ENCODE measurements around the gene LIX1.
A peak's percentile ranks its signal among the peaks of the same experiment; 100 is the strongest.

LIX1 gene

DNA sequence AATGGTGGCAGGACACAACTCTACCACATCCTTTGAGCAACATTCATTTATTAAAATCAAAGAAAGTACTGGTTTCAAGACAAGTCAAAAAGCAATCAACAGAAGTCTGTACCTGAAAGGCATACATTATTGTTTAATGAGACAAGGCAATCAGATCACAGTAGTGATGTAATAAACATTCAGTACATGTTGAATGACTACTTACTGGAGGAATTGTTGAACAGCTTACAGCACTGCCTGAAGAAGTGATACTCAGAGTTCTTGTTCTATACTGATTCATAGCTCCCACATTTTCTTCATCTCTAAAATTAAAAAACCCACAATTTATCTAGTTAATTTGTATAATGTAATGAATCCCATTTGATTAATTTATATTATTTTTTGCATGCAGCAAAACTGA, 22.4 kb upstream of the LIX1 start:
- no peak overlapping the region for H3K4me3 ChIP-seq (ENCODE audit: low read depth, low read length)
- TF ChIP-seq, protein P1, sequence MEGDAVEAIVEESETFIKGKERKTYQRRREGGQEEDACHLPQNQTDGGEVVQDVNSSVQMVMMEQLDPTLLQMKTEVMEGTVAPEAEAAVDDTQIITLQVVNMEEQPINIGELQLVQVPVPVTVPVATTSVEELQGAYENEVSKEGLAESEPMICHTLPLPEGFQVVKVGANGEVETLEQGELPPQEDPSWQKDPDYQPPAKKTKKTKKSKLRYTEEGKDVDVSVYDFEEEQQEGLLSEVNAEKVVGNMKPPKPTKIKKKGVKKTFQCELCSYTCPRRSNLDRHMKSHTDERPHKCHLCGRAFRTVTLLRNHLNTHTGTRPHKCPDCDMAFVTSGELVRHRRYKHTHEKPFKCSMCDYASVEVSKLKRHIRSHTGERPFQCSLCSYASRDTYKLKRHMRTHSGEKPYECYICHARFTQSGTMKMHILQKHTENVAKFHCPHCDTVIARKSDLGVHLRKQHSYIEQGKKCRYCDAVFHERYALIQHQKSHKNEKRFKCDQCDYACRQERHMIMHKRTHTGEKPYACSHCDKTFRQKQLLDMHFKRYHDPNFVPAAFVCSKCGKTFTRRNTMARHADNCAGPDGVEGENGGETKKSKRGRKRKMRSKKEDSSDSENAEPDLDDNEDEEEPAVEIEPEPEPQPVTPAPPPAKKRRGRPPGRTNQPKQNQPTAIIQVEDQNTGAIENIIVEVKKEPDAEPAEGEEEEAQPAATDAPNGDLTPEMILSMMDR (IDR thresholded peaks at IDR 0.05; ENCODE audit: insufficient read depth, low read length, missing control alignments), result no peak
- DNase-seq (ENCODE audit: low read depth, low spot score), result no peak
- ChIA-PET CTCF (interaction anchor here (0.6 to 12.3 kb wide), 17 partner anchors 9 to 1667 kb away, joined by 3 to 194 read pairs (median 4); no protein-coding TSS in a partner anchor), POLR2A (no interaction called here)

DNA sequence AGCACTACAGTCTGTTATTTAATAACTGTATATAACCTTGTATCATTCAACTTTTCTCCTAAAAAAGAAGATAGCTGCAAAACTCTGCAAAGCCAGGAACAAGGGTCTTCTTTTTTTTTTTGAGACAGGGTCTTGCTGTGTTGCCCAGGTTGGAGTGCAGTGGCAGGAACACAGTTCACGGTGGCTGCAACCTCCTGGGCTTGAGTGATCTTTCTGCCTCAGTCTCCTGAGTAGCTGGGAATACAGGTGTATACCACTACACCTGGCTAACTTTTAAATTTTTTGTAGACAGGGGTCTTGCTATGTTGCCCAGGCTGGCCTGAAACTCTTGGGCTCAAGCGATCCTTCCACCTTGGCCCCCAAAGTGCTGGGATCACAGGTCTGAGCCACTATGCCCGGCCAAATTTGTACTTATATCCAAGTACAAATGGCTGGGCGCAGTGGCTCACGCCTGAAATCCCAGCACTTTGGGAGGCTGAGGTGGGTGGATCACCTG, 21.4 kb upstream of the LIX1 start:
- no peak overlapping the region for H3K4me3 ChIP-seq (ENCODE audit: low read depth, low read length)
- ChIA-PET CTCF (interaction anchor here (0.5 to 12.3 kb wide), 29 partner anchors 8 to 1665 kb away, joined by 3 to 194 read pairs (median 4); no protein-coding TSS in a partner anchor), POLR2A (interaction anchor here (0.6 kb wide), 1 partner anchor 545 kb away, joined by 3 read pairs; no protein-coding TSS in a partner anchor)
- no peak for DNase-seq (ENCODE audit: low read depth, low spot score)
- TF ChIP-seq, protein P1 (IDR thresholded peaks at IDR 0.05; ENCODE audit: insufficient read depth, low read length, missing control alignments), result no peak

DNA sequence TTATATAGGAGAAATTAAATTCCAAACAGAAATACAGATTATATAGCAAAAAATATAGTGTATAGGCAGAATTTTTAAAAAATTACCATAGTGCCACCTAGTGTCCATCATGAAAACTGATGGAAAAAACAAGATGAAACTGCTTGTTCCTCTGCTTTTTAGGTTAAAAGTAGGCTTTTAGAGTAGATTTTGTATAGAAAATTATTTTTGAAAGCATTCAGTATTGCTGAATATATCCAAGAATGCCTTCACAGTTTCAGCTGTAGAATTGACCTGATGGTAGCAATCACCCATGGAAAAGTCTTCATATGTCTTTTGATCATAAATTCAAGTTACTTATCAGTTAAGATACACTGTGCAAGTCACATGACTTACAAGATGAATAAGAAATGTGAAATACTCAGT, 21.0 kb upstream of the LIX1 start:
- ChIA-PET POLR2A (no interaction called here), CTCF (interaction anchor here (0.8 to 12.3 kb wide), 27 partner anchors 13 to 1666 kb away, joined by 3 to 194 read pairs (median 4); no protein-coding TSS in a partner anchor)
- H3K4me3 ChIP-seq (ENCODE audit: low read depth, low read length), result no peak overlapping the region
- TF ChIP-seq, protein P1 (IDR thresholded peaks at IDR 0.05; ENCODE audit: insufficient read depth, low read length, missing control alignments), result peak; percentile 6
- no peak for DNase-seq (ENCODE audit: low read depth, low spot score)

DNA sequence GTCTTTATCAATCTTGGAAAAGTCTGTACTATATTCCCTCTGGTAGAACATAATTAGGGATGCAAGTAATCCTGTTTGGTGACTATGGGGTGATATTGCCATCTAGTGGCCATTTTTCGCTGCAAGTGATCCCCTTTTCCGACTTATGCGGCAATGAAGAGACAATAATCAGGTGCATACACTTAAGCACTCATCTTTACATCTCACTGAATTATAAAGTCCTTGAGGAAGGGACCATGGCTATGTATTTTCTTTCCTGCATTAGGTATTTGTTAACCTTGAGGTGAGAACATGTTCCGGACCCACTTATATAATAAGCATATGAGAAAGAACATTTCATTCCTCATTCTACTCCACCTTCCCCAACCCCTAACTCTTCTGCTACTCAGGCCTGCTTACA, 19.6 kb upstream of the LIX1 start:
- TF ChIP-seq, protein P1 (IDR thresholded peaks at IDR 0.05; ENCODE audit: insufficient read depth, low read length, missing control alignments), result peak; percentile 72
- H3K4me3 ChIP-seq (ENCODE audit: low read depth, low read length), result no peak overlapping the region
- ChIA-PET POLR2A (no interaction called here), CTCF (interaction anchor here (0.6 to 12.3 kb wide), 46 partner anchors 9 to 817 kb away, joined by 3 to 194 read pairs (median 5); partner anchors contain the start of genes ERAP1, LIX1 and LNPEP)
- peak; percentile 16 for DNase-seq (ENCODE audit: low read depth, low spot score)

GRCh38 chr5:97157689-97158088, 15.3 kb upstream of the LIX1 start:
- POLR2A ChIA-PET, result interaction anchor here (0.5 kb wide), 1 partner anchor 179 kb away, joined by 7 read pairs; no protein-coding TSS in a partner anchor
- DNase-seq (ENCODE audit: low read depth, low spot score), result no peak
- TF ChIP-seq, protein P1 (IDR thresholded peaks at IDR 0.05; ENCODE audit: insufficient read depth, low read length, missing control alignments), result no peak
- CTCF ChIA-PET, result interaction anchor here (1.4 to 12.3 kb wide), 4 partner anchors 12 to 405 kb away, joined by 5 to 194 read pairs (median 12); partner anchors contain the start of gene LIX1
- H3K4me3 ChIP-seq (ENCODE audit: low read depth, low read length), result no peak overlapping the region

DNA sequence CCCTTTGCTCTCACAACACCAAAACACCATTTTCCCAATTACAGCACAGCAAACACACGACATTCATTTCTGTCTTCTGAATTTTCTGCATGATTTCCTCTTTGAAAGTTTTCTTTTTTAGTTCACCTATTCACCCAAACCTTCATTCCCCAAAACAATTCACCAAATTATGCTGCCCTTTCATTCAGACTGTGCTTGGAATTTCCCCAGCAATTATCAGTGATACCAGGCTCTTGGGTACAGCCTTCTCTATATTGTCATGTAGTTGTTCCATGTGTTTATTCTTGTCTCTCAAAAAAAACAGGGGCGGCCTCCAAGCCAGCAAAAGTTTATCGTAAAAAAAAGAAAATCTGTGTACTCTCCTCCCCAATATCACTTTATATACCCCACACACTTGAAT, 9.0 kb upstream of the LIX1 start:
- DNase-seq (ENCODE audit: low read depth, low spot score), result no peak
- H3K4me3 ChIP-seq (ENCODE audit: low read depth, low read length), result no peak overlapping the region
- ChIA-PET CTCF (interaction anchor here (0.7 to 7.6 kb wide), 4 partner anchors 9 to 282 kb away, joined by 3 to 54 read pairs (median 3); partner anchors contain the start of gene LIX1), POLR2A (no interaction called here)
- TF ChIP-seq, protein P1 (IDR thresholded peaks at IDR 0.05; ENCODE audit: insufficient read depth, low read length, missing control alignments), result no peak

Data from AG04449 (cell line).